K562 (cell line): Measurements from ENCODE around the gene CHCHD6. TPM values are rescaled to one million over a fixed set of nuclear protein-coding genes. Genes with fewer than 3 reads are reported as not detected.
A peak's percentile ranks its signal among the peaks of the same experiment; 100 is the strongest.

Source experiments
- ATAC-seq: fragments of 200-7000 bp; cut with Tn5 transposase; 3 replicates; pipeline ENCODE4 v1.9.1; 2020; ENCODE audit warnings: moderate library complexity
- BruUV-seq: library from RNA; stranded (reverse); fragments of 400-500 nt; replicated peaks from 2 replicates; lab custom pipeline; 2021; lab: Mats Ljungman, UMichigan
- CTCF ChIA-PET: fragments of 300-600 bp; formaldehyde crosslinking; extraction: SDS; loops from one replicate; lab custom pipeline; 2021; ENCODE audit warnings: low intra/inter-chr PET ratio; lab: Yijun Ruan, JAX
- POLR2A ChIA-PET: fragments of 300-600, 350-650 bp; sonication (Branson Sonifier 250); formaldehyde crosslinking; extraction: SDS; loops from one replicate; lab custom pipeline; 2021; ENCODE audit warnings: antibody characterized with exemption, inconsistent platforms; lab: Yijun Ruan, JAX
- DNase-seq, 4 experiments: peaks; one replicate each; pipeline versions ENCODE4 v3.0.0 to v3.0.0-alpha.2; 2011 to 2018; ENCODE audit warnings: low spot score in 3 of 4, mixed read lengths in 3 of 4; ENCODE audit errors: extremely low read depth in 1 of 4
- FAIRE-seq: peaks from 2 replicates; lab custom pipeline; 2011; peaks lifted over from hg19 to GRCh38; lab: Jason Lieb, UNC
- H2AFZ ChIP-seq: 2 replicates; pipeline ENCODE4 v1.6.0; 2011; ENCODE audit warnings: low read depth, low read length, control low read depth, inconsistent platforms
- H3K27ac ChIP-seq: fragments of 200-600 bp; 3 replicates; pipeline ENCODE4 v1.8.0; 2011; ENCODE audit warnings: low read depth, mild to moderate bottlenecking, control low read depth, inconsistent platforms, low read length, moderate library complexity, mixed read lengths; ENCODE audit errors: extremely low read depth
- H3K27me3 ChIP-seq, 2 experiments: fragments of 300-600 bp in 1 of 2; 2 replicates in 1 of 2; 3 replicates in 1 of 2; pipeline versions ENCODE4 v1.6.0 to v1.8.0; 2011; ENCODE audit warnings: inconsistent platforms in 2 of 2, low read length in 2 of 2, mild to moderate bottlenecking in 1 of 2, mixed read lengths in 1 of 2, moderate library complexity in 1 of 2; ENCODE audit not compliant: control insufficient read depth in 2 of 2, insufficient read depth in 2 of 2
- H3K36me3 ChIP-seq: fragments of 300-600 bp; 3 replicates; pipeline ENCODE4 v1.8.0; 2011; ENCODE audit warnings: mild to moderate bottlenecking, low read length, inconsistent platforms; ENCODE audit not compliant: control insufficient read depth, insufficient read depth
- H3K4me1 ChIP-seq, 2 experiments: fragments of 200-600 bp in 1 of 2; replicated peaks in 1 of 2; 2 replicates in 1 of 2; 3 replicates in 1 of 2; pipeline versions ENCODE4 v1.5.1 to v1.8.0; 2011; ENCODE audit warnings: inconsistent platforms in 2 of 2, low read length in 2 of 2, mild to moderate bottlenecking in 1 of 2, mixed read lengths in 1 of 2, moderate library complexity in 1 of 2; ENCODE audit not compliant: control insufficient read depth in 2 of 2, insufficient read depth in 2 of 2
- H3K4me2 ChIP-seq: 2 replicates; pipeline ENCODE4 v1.6.1; 2011; ENCODE audit warnings: low read length, control low read depth, inconsistent platforms, mixed read lengths; ENCODE audit not compliant: insufficient read depth
- H3K4me3 ChIP-seq: fragments of 200-600 bp; sonication (generic), shearing (Covaris generic); 2 replicates; pipeline ENCODE4 v1.5.1; 2016; ENCODE audit warnings: control low read depth, inconsistent platforms
- H3K79me2 ChIP-seq: fragments of 200-600 bp; 3 replicates; pipeline ENCODE4 v1.8.0; 2011; ENCODE audit warnings: low read length, inconsistent platforms; ENCODE audit not compliant: control insufficient read depth, insufficient read depth
- H3K9ac ChIP-seq, 2 experiments: 2 replicates each; pipeline versions ENCODE4 v1.6.0 to v1.6.1; 2011; ENCODE audit warnings: low read depth in 2 of 2, low read length in 2 of 2, control low read depth in 1 of 2, inconsistent platforms in 1 of 2, mild to moderate bottlenecking in 1 of 2, mixed read lengths in 1 of 2; ENCODE audit not compliant: insufficient read depth in 1 of 2
- H3K9me1 ChIP-seq: one replicate; pipeline ENCODE4 v1.6.0; 2011; ENCODE audit warnings: inconsistent platforms, mild to moderate bottlenecking, low read length, moderate library complexity; ENCODE audit not compliant: control insufficient read depth, insufficient read depth
- H3K9me3 ChIP-seq: replicated peaks from 2 replicates; pipeline ENCODE4 v1.5.1; 2011; ENCODE audit warnings: low read depth, low read length, inconsistent platforms; ENCODE audit not compliant: control insufficient read depth, insufficient read depth
- H4K20me1 ChIP-seq: replicated peaks from 2 replicates; pipeline ENCODE4 v1.6.1; 2011; ENCODE audit warnings: low read length, inconsistent platforms, mixed read lengths; ENCODE audit not compliant: control insufficient read depth, insufficient read depth
- E2F6 ChIP-seq, 2 experiments: IDR thresholded peaks; 2 replicates each; pipeline ENCODE4 v1.6.1; 2011; ENCODE audit warnings: borderline replicate concordance in 1 of 2, control low read depth in 1 of 2, low read depth in 1 of 2, low read length in 1 of 2, mild to moderate bottlenecking in 1 of 2, mixed read lengths in 1 of 2, moderate library complexity in 1 of 2; ENCODE audit not compliant: insufficient read depth in 1 of 2, insufficient read length in 1 of 2, poor library complexity in 1 of 2, severe bottlenecking in 1 of 2; ENCODE audit errors: extremely low read depth in 1 of 2
- ETV1 ChIP-seq: fragments of 450-650 bp; conservative IDR thresholded peaks from 2 replicates; pipeline ENCODE4 v1.6.1; 2016; ENCODE audit warnings: missing genetic modification characterization, control low read depth, low read depth, missing compliant biosample characterization
- GATAD2B ChIP-seq: fragments of 450-650 bp; IDR thresholded peaks from 2 replicates; pipeline ENCODE4 v1.6.1; 2017; ENCODE audit warnings: mild to moderate bottlenecking, borderline replicate concordance
- KHSRP ChIP-seq: fragments of 450-650 bp; IDR thresholded peaks from 2 replicates; pipeline ENCODE4 v1.6.1; 2017
- KLF1 ChIP-seq: fragments of 450-650 bp; IDR thresholded peaks from 2 replicates; pipeline ENCODE4 v1.6.1; 2016; ENCODE audit warnings: missing genetic modification characterization, missing compliant biosample characterization
- PREB ChIP-seq: sonication (generic); formaldehyde crosslinking; IDR thresholded peaks from 2 replicates; pipeline ENCODE4 v1.8.1; 2023; ENCODE audit warnings: mild to moderate bottlenecking, missing genetic modification reagents
- SAFB ChIP-seq: fragments of 200-400 bp; formaldehyde crosslinking; IDR thresholded peaks from 2 replicates; pipeline ENCODE4 v1.6.1; 2017; ENCODE audit warnings: low read depth, low read length, borderline replicate concordance
- SIN3A ChIP-seq, 2 experiments: fragments of 150-350 bp in 1 of 2; IDR thresholded peaks; 2 replicates each; pipeline ENCODE4 v1.6.1; 2011 to 2016; ENCODE audit warnings: borderline replicate concordance in 2 of 2, low read depth in 2 of 2, low read length in 2 of 2, mild to moderate bottlenecking in 2 of 2, moderate library complexity in 2 of 2; ENCODE audit not compliant: control insufficient read depth in 1 of 2
- SIN3B ChIP-seq: fragments of 450-650 bp; IDR thresholded peaks from 2 replicates; pipeline ENCODE4 v1.6.1; 2017; ENCODE audit warnings: low read depth, mild to moderate bottlenecking, moderate library complexity
- TAF1 ChIP-seq: IDR thresholded peaks from 2 replicates; pipeline ENCODE4 v1.6.1; 2011; ENCODE audit warnings: mild to moderate bottlenecking, low read length, moderate library complexity; ENCODE audit not compliant: insufficient read depth, control insufficient read depth, severe bottlenecking; ENCODE audit errors: extremely low read depth
- ZBTB7A ChIP-seq: IDR thresholded peaks from 2 replicates; pipeline ENCODE4 v1.6.1; 2011; ENCODE audit warnings: low read depth, mild to moderate bottlenecking, low read length, moderate library complexity, borderline replicate concordance; ENCODE audit not compliant: control insufficient read depth
- ZNF3 ChIP-seq: fragments of 250-450 bp; sonication (Bioruptor Pico); IDR thresholded peaks from 2 replicates; pipeline ENCODE4 v1.5.0; 2021; ENCODE audit warnings: mild to moderate bottlenecking, moderate library complexity
- WGBS: fragments of 100-300 bp; shearing (Covaris generic); methylation state at CpG from one replicate; pipeline ENCODE4 v1.1.6; 2016; ENCODE audit warnings: low coverage, mixed read lengths; ENCODE audit not compliant: insufficient coverage; ENCODE audit errors: missing lambda C conversion rate; 5-methylcytosine and 5-hydroxymethylcytosine counted together
- in situ Hi-C: fragments of 300-500 bp; cut with MboI; formaldehyde crosslinking; loops from 4 replicates; pipeline ENCODE4 v1.15.0; 2018; ENCODE audit warnings: inconsistent platforms, mixed read lengths
- intact Hi-C: fragments of 100-400 bp; cut with micrococcal nuclease; formaldehyde crosslinking; loops from 2 replicates; pipeline ENCODE4 v1.14.2; 2022
- polyA plus RNA-seq, 8 experiments: library from polyadenylated mRNA; depleted of rRNA in 4 of 8; stranded (reverse) in 5 of 8; unstranded in 3 of 8; fragments of >200 nt; fragmentation: Nextera tagmentation in 2 of 8; fragmentation: Illumina TruSeq in 1 of 8; extraction: Ambion mirVana in 2 of 8; extraction: Trizol in 1 of 8; gene quantifications; 2 replicates each; pipeline versions ENCODE4 v1.2.1 to v1.2.3, GENCODE V29; 2011 to 2014; ENCODE audit warnings: inconsistent platforms in 1 of 8, missing spikeins in 1 of 8
- total RNA-seq, 7 experiments: library from RNA; depleted of rRNA in 6 of 7; stranded (reverse); fragments of >200 nt in 6 of 7; fragmentation: Illumina TruSeq in 2 of 7; extraction: Trizol in 2 of 7; gene quantifications; 2 replicates each; pipeline versions ENCODE4 v1.2.1 to v1.2.3, GENCODE V29; 2011 to 2021; ENCODE audit warnings: low replicate concordance in 1 of 7

CHCHD6 gene
- total and polyA plus RNA-seq, 9 of the 15 experiments (the other 6 are each of a cell fraction or from before 2014, with no cell fraction given) = 4.6 to 18.6 (median 10.9) TPM

- H3K9ac ChIP-seq = peak overlapping the region; percentile 63 to 90; a peak in 3 of 4 replicates
Measured at GRCh38 chr3:126983276-126983652, 279.2 kb downstream of the CHCHD6 start.

More at GRCh38 chr3:126983276-126983652, 279.2 kb downstream of the CHCHD6 start:
- TF ChIP-seq TAF1 (peak; percentile 4), GATAD2B (peak; percentile 27; the same call in 1 of the 2 replicates), SIN3A (IDR thresholded peaks at IDR 0.05; ENCODE audit: borderline replicate concordance in 2 of 2, control insufficient read depth in 1 of 2, low read depth in 2 of 2, low read length in 2 of 2) (peak in 1 of 2 experiments; percentile 33; a peak in 1 of 4 replicates), ZNF3 (CRISPR knock-in tag) (no peak), ETV1 (tag) (no peak), SAFB (peak; percentile 86), ZBTB7A (0 out of 2 replicates have a peak, but pooled peaks have one; percentile 44), KHSRP (no peak), SIN3B (no peak), E2F6 (IDR thresholded peaks at IDR 0.05; ENCODE audit: borderline replicate concordance in 1 of 2, extremely low read depth in 1 of 2, insufficient read depth in 1 of 2, insufficient read length in 1 of 2, low read depth in 1 of 2, low read length in 1 of 2, poor library complexity in 1 of 2, severe bottlenecking in 1 of 2) (peak in 1 of 2 experiments; percentile 66), PREB (no peak), KLF1 (no peak)
- POLR2A ChIA-PET = no interaction called here
- H3K36me3 ChIP-seq = peaks cover 11% of the 10 kb centered on the region; the same call in 2 of the 3 replicates
- no peak overlapping the region for H2AFZ ChIP-seq
- in situ Hi-C loops = no loop called here
- H3K4me1 ChIP-seq = peaks cover 21 to 64% of the 10 kb centered on the region in 2 experiments
- peak overlapping the region; percentile 63; the same call in 1 of the 2 replicates for H3K4me2 ChIP-seq
- BruUV-seq = no TSS peak
- WGBS = no CpG with 5 or more reads among the region's 70 CpGs
- no peak for FAIRE-seq
- DNase-seq = peak; percentile 18 to 59 (median 47)
- H3K27ac ChIP-seq = peak overlapping the region; percentile 65; the same call in 1 of the 3 replicates
- intact Hi-C loops = loop anchor here (5.0 to 10.0 kb wide), 3 partner anchors 71 to 298 kb away; no protein-coding TSS in a partner anchor
- peaks cover 17% of the 10 kb centered on the region for H3K9me1 ChIP-seq
- peaks cover 40% of the 10 kb centered on the region for H4K20me1 ChIP-seq
- ATAC-seq = peak; percentile 2; the same call in 2 of the 3 replicates
- CTCF ChIA-PET = interaction anchor here (0.5 to 2.0 kb wide), 4 partner anchors 109 to 459 kb away, joined by 3 to 17 read pairs (median 4); partner anchors contain the start of gene CHST13
- H3K9me3 ChIP-seq = no peaks in the 10 kb centered on the region
- H3K27me3 ChIP-seq = no peaks in the 10 kb centered on the region
- peaks cover 50% of the 10 kb centered on the region for H3K79me2 ChIP-seq
- H3K4me3 ChIP-seq = peak overlapping the region; percentile 62
